GM12878 (cell line): ENCODE measurements around the gene SYTL4.

Source experiments
- ASH2L ChIP-seq: fragments of 300-600, 200-600 bp; sonication (generic); IDR thresholded peaks from 2 replicates; pipeline ENCODE4 v1.6.1; 2017; ENCODE audit warnings: low read depth, mild to moderate bottlenecking, borderline replicate concordance
- CTCF ChIP-seq, 3 experiments: IDR thresholded peaks in 2 of 3; conservative IDR thresholded peaks in 1 of 3; 2 replicates each; pipeline ENCODE4 v1.5.1; 2011; ENCODE audit warnings: low read depth in 3 of 3, low read length in 3 of 3, mild to moderate bottlenecking in 3 of 3, control low read depth in 2 of 3, moderate library complexity in 2 of 3, inconsistent platforms in 1 of 3, mixed read lengths in 1 of 3; ENCODE audit not compliant: control insufficient read depth in 2 of 3, insufficient read depth in 1 of 3; ENCODE audit errors: extremely low read depth in 1 of 3
- FOXK2 ChIP-seq: fragments of 450-650 bp; IDR thresholded peaks from 2 replicates; pipeline ENCODE4 v1.6.1; 2017; ENCODE audit warnings: mild to moderate bottlenecking, moderate library complexity
- GABPA ChIP-seq: IDR thresholded peaks from 2 replicates; pipeline ENCODE4 v1.6.1; 2014; ENCODE audit warnings: antibody characterized with exemption, low read depth, mild to moderate bottlenecking, inconsistent platforms
- HCFC1 ChIP-seq: fragments of 150-350 bp; IDR thresholded peaks from 2 replicates; pipeline ENCODE4 v1.6.1; 2014; ENCODE audit warnings: low read length
- PBX3 ChIP-seq: IDR thresholded peaks from 2 replicates; pipeline ENCODE4 v1.6.1; 2011; ENCODE audit warnings: mild to moderate bottlenecking, low read depth, low read length, moderate library complexity; ENCODE audit not compliant: insufficient replicate concordance
- POLR2A ChIP-seq: IDR thresholded peaks from 2 replicates; pipeline ENCODE4 v1.6.1; 2011; ENCODE audit warnings: low read depth, mild to moderate bottlenecking, low read length
- POLR2AphosphoS5 ChIP-seq: IDR thresholded peaks from 2 replicates; pipeline ENCODE4 v1.6.1; 2011; ENCODE audit warnings: mild to moderate bottlenecking, low read length, inconsistent platforms
- RCOR1 ChIP-seq: conservative IDR thresholded peaks from 2 replicates; pipeline ENCODE4 v1.6.1; 2012; ENCODE audit warnings: low read depth, low read length, improper control_type of control experiment
- RFX5 ChIP-seq: IDR thresholded peaks from 2 replicates; pipeline ENCODE4 v1.6.1; 2011; ENCODE audit warnings: low read depth, low read length, improper control_type of control experiment
- SMARCA5 ChIP-seq: fragments of 450-650 bp; IDR thresholded peaks from 2 replicates; pipeline ENCODE4 v1.6.1; 2017; ENCODE audit warnings: mild to moderate bottlenecking

- TF ChIP-seq SMARCA5 (no peak), ASH2L (no peak), HCFC1 (no peak), PBX3 (no peak), GABPA (no peak), RFX5 (no peak), CTCF (IDR thresholded peaks at IDR 0.05 in 2 of 3, conservative IDR thresholded peaks at IDR 0.05 in 1 of 3; ENCODE audit: control insufficient read depth in 2 of 3, extremely low read depth in 1 of 3, insufficient read depth in 1 of 3, low read depth in 3 of 3, low read length in 3 of 3) (no peak), RCOR1 (no peak), POLR2AphosphoS5 (no peak), POLR2A (no peak), FOXK2 (no peak)
Measured at GRCh38 chrX:100635989-100636320, 96.0 kb downstream of the SYTL4 start.
